Muscle of arm (tissue), 14 donors: ENCODE data around the gene GPD1L. TPM values are rescaled to one million over a fixed set of nuclear protein-coding genes. Genes with fewer than 3 reads are reported as not detected.
"Not testable (repeated sequence)": the region's sequence is repeated elsewhere in the genome, so short reads cannot be mapped to it uniquely, and the experiment has no call there.

Experiments
- DNase-seq: peaks from one replicate; pipeline ENCODE4 v3.0.0-alpha.2; 2013
- long read RNA-seq, 11 donors: transcript quantifications; one replicate each; lab custom pipeline, GENCODE V29; 2026
- polyA plus RNA-seq, 12 donors: library from polyadenylated mRNA; unstranded; fragments of 120-200 nt; gene quantifications; one replicate each; pipeline ENCODE4 v1.2.1, GENCODE V29; 2013; ENCODE audit not compliant: insufficient read length in 12 of 12

GPD1L gene
- 10 to 100 TPM in 11 of 12 donors, not detected in 1; 19.3 to 58.4 (median 41.3) TPM for polyA plus RNA-seq
- long read RNA-seq, donor 1, full-length matches to known transcripts = 3 of 3 reads
- long read RNA-seq, donor 1, partial matches to known transcripts = 0 of 3 reads
- long read RNA-seq, donor 1, other reads (novel, unspliced or antisense) = 0 of 3 reads
- long read RNA-seq, donor 2, full-length matches to known transcripts = 16 of 16 reads
- long read RNA-seq, donor 2, partial matches to known transcripts = 0 of 16 reads
- long read RNA-seq, donor 2, other reads (novel, unspliced or antisense) = 0 of 16 reads
- long read RNA-seq, donor 3, full-length matches to known transcripts = 6 of 6 reads
- long read RNA-seq, donor 3, partial matches to known transcripts = 0 of 6 reads
- long read RNA-seq, donor 3, other reads (novel, unspliced or antisense) = 0 of 6 reads
- long read RNA-seq, donor 4, full-length matches to known transcripts = 2 of 2 reads
- long read RNA-seq, donor 4, partial matches to known transcripts = 0 of 2 reads
- long read RNA-seq, donor 4, other reads (novel, unspliced or antisense) = 0 of 2 reads
- long read RNA-seq, donor 5, full-length matches to known transcripts = 16 of 16 reads
- long read RNA-seq, donor 5, partial matches to known transcripts = 0 of 16 reads
- long read RNA-seq, donor 5, other reads (novel, unspliced or antisense) = 0 of 16 reads
- long read RNA-seq, donor 6, full-length matches to known transcripts = 8 of 8 reads
- long read RNA-seq, donor 6, partial matches to known transcripts = 0 of 8 reads
- long read RNA-seq, donor 6, other reads (novel, unspliced or antisense) = 0 of 8 reads
- long read RNA-seq, donor 7, full-length matches to known transcripts = 4 of 4 reads
- long read RNA-seq, donor 7, partial matches to known transcripts = 0 of 4 reads
- long read RNA-seq, donor 7, other reads (novel, unspliced or antisense) = 0 of 4 reads
- long read RNA-seq, donor 8, full-length matches to known transcripts = 17 of 17 reads
- long read RNA-seq, donor 8, partial matches to known transcripts = 0 of 17 reads
- long read RNA-seq, donor 8, other reads (novel, unspliced or antisense) = 0 of 17 reads
- long read RNA-seq, donor 9, full-length matches to known transcripts = 4 of 4 reads
- long read RNA-seq, donor 9, partial matches to known transcripts = 0 of 4 reads
- long read RNA-seq, donor 9, other reads (novel, unspliced or antisense) = 0 of 4 reads
- long read RNA-seq, donor 10, full-length matches to known transcripts = 8 of 8 reads
- long read RNA-seq, donor 10, partial matches to known transcripts = 0 of 8 reads
- long read RNA-seq, donor 10, other reads (novel, unspliced or antisense) = 0 of 8 reads
- long read RNA-seq, donor 11, full-length matches to known transcripts = 11 of 11 reads
- long read RNA-seq, donor 11, partial matches to known transcripts = 0 of 11 reads
- long read RNA-seq, donor 11, other reads (novel, unspliced or antisense) = 0 of 11 reads

DNA sequence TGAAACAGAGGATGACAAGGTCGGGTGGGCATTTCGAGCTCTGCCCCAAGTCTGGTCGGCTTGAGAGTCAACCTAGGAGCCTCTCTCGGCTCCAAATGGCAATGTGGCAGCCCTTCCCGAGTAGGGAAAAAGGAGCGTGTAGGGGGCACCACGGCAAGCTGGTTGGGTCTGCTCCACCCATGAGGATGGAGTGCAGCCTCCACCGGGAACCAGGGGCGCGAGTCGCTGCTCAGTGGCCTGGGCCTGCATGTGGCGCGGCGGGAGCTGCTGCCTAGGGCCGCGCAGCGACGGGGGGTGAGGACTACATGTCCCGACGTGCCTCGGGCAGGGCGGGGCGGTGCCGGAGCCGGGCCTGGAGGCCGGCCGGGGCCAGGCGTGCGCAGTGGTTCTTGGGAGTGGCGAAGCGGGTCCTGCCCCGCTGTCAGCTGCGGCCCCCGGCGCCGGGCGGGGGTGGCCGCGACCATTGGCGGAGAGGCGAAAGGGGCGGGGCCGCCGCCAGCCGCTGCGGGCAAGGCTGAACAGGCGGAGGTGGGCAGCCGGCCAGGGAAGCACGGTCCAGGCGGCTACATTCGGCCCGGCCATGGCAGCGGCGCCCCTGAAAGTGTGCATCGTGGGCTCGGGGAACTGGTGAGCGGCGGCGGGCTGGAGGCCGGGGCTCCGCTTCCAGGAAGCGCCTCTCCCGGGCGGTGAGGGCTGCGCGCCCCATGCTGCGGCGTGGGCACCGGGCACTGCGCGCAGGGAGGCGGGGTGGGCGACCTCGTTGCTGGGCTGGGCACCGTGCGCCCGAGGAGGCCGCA, at the start of gene GPD1L:
Gene GPD1L, plus strand, starts transcription at position 489 of the 797 bp plus-strand sequence. Its CDS starts 92 bp downstream, at position 581.
- DNase-seq = peak; percentile 92

DNA sequence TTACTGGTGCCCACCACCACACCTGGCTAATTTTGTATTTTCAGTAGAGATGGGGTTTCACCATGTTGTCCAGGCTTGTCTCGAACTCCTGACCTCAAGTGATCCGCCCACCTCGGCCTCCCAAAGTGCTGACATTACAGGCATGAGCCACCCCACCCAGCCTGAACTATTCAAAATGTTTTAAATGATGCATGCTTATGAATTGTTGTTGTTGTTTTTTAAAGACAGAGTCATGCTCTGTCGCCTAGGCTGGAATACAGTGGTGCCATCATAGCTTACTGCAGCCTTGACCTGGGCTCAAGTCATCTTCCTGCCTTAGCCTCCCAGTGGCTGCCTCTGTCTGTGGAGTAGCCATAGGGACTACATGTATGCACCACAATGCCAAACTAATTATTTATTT, 48.0 kb upstream of the GPD1L start:
- DNase-seq = not testable (repeated sequence)

DNA sequence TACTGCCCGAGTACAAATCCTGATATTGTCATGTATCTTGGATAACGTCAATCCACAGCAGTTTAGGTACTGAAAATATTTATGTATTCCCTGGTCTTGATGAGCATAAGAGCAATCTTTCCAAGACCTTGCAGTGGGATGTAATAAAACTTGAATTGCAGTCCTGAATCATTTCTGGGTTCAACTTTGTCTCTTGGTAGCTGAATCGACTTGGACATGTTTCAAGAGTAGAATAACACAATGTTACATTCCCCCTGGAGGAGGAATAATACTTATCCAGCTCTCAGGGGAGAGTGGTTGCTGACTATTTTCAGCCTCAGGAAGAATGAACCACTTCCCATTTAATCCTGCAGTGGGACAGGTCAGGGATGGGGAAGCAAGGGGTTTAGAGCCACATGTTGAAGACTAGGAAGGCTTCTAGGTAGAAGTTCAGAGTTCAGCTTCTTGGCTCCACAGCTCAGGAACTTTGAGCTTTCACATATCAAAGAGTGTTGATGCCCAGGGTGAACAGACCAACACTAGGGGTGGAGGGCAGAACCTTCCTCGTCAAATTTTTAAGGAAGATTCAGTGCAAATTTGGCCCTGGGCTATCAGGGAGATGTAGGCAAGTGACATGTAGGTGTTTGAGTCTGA, 43.4 kb upstream of the GPD1L start:
- no peak for DNase-seq

DNA sequence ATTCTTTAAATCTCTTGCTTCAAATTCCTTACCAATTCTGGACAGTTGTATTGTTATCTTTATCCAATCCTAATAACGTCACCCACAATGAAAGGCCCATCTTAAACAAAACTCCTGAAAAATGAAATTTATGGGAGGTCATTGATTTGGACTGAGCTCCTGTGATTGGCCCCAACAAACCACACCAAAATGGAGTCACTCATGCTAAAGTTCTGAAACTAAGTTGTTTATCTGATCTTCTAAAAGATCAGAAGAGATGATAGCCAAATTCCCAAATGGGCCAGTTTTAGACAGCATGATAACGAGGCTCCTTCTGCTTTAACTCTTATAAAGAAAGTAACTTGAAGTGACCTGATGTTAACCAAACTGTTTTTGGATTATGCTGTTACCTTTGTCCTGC, 39.7 kb upstream of the GPD1L start:
- no peak for DNase-seq

DNA sequence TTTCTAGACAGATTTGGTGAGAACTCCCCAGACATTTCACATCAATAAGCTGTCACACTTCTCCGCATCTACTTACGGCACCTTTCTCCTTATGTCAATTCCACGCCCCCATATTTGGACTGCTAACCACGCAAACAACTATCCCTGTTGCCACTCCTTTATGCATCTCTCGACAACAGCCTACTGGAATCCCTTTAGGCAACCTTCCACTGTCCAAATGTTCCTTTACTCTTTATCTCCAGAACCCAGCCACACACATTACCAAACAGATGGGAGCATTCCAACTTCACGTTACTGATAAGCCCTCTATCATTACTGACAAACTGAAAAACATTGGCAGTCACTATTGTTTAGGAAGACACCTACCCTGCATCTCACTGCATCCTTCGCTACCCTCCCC, 32.2 kb upstream of the GPD1L start:
- DNase-seq = not testable (repeated sequence)

DNA sequence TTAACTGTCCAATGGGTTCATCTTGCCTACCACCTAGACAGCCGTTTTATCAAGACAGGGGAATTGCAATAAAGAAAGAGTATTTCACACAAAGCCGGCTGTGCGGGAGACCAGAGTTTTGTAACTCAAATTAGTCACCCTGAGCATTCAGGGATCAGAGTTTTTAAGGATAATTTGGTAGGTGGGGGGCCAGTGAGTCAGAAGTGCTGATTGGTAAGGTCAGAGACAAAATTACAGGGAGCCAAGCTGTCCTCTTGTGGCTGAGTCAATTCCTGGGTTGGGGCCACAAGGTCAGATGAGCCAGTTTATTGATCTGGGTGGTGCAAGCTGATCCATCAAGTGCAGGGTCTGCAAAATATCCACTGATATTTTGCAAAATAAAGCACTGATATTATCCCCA, 29.9 kb upstream of the GPD1L start:
- DNase-seq = no peak

DNA sequence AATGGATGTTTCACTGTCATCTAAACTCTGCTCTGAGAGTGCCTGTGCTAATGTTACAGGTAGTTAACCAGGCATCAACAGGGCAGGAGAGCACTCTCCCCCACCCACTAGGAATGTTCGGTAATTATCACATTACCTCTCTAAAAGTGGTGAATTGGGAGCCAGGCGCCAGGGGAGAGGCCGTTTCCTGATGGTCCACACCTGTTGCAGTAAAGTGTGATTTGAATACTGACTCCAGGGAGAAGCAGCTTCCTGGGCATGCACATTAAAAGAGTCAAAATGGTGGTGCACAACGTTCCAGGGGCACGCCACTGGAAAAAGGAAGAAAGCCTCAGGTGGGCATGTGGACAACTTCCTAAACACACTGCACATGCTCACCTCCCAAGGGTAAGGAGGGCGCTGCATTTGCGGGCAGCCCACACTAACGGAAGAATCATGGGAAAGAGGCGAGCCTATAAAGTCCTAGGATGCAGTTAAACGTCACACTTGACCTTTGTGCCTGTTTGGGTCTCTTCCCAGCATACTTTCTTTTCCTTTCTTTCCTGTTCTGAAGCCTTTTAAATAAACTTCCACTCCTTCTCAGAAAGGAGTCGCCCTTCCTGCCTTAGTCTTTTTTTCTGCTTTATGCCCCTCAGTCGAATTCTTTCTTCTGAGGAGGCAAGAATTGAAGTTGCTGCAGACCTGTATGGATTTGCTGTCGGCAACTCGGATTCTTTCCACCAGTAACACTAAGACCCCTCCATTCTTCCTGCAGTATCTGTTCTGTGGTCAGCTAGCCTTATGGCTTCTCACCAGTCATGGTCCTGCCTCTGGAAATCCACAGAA, 28.9 kb upstream of the GPD1L start:
- DNase-seq = no peak

DNA sequence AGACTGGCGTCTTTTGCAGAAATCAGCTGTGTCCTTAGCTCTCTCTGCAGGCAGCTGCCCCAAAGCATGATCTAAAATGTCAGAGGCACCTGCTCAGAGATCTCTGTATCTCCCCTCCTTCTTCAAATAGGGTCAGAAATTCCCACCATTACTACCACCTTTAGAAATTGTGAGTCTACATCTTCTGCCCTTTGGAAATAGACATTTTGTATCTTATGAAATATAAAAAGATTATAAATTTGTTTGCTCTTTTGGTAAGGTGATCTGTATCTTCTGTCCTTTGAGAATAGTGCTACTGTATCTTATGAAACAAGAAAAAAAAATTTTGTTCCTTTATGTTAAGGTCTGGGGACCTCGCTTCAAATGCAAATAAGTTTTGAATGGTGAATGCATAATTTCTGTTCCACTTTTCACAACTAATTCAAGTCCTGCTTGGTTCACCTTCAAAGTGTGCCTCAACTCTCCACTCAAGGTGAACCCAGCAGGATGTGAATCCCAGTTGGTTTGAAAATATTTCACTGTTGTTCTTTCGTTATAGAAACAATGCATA, 28.3 kb upstream of the GPD1L start:
- no peak for DNase-seq

DNA sequence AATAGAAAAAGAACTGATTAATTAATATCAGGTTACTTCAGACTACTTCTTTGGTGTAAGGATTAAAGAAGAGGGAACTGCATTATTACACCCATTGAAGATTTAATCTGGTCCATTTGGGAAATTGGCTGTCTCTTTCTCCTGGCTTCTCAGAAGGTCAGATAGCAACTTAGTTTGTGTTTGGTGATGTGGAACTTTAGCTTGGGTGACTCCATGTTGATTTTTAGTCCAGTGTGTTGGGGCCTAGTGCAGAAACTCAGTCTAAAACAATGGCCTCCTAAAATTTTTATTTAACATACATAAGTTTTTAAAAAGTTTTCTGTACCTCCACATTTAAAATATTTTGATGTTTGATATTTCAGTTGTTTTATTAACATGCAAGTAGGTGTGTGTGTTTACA, 27.6 kb upstream of the GPD1L start:
- DNase-seq = no peak

DNA sequence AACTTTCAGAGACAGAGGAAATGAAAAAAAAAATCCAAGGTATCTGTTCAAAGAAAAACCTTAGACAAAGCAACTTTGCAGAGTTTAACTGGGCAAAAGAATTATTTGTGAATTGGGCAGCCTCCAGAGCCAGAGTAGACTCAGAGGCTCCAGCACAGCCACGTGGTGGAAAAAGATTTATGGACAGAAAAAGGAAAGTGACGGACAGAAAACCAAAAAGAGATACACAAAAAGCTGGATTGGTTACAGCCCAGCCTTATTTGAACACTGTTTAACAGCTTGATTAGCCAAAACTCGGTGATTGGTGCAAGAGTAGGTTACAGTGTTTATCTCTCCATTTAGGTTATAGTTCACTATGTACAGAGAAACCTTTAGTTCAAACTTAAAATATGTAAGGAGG, 23.7 kb upstream of the GPD1L start:
- peak; percentile 29 for DNase-seq

DNA sequence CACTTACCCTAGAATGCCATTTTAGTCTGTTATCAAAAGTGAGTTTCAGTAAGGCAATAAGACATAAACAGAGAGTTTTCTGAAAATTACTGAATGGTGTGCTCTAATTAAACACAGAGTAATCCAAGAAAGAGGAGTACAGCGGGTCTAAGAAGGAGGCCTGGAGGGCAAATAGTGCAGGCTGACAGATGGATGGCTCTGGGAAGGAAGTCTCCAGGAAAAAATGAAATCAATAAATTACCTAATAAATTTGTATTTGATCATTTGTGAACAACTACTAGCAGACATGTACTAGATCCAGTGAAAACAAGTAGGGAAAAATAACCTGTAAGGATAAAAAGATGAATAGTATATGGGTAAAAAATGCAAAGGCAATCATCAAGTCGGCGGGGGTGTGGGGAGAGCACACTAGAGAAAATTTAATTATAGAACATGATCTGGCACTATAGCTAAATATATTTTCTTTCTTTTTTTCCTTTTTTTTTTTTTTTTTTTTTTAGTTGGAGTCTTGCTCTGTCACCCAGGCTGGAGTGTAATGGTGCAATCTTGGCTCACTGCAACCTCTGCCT, 22.6 kb upstream of the GPD1L start:
- DNase-seq = no peak

DNA sequence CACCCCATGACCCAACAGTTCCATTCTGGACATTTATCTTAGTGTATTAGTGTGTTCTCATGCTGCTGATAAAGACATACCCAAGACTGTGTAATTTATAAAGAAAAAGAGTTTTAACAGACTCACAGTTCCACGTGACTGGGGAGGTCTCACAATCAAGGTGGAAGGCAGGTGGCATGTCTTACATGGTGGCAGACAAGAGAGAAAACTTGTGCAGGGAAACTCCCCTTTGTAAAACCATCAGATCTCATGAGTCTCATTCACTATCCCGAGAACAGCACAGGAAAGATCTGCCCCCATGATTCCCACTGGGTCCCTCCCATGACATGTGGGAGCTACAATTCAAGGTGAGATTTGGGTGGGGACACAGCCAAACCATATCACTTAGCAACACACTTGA, 21.6 kb upstream of the GPD1L start:
- no peak for DNase-seq

DNA sequence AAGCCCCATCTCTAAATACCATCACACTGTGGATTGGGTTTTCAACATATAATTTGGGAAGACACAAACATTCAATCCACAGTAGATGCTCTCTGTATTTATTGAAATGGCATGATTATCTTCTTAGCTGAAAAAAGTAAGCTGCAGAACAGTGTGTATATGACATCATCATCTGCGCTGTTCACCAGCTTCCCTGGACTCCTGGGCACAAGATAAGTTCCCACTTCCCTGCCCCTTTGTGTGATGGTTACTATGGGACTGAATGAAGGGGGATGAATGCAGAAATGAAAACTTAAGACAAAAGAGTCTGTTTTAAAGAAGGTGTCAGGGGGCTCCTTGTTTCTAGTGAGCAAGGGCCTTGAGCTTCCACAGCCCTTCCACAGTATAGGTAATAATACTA, 20.0 kb upstream of the GPD1L start:
- no peak for DNase-seq

DNA sequence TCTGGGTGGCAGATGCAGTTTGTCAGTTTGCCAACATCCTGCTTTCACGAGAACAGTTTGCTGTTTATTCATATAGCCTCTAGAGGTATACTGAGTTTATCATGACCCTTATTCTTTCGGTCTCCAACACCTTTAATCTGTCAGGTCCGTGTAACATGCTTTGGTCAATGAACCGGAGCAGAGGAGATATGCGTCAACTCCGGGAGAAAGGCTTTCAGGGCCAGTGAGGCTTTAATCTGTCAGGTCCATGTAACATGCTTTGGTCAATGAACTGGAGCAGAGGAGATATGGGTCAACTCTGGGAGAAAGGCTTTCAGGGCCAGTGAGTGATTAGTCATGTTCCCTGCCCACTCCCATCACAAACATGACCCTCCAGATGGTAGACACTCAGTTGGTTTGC, 16.9 kb upstream of the GPD1L start:
- DNase-seq = no peak

DNA sequence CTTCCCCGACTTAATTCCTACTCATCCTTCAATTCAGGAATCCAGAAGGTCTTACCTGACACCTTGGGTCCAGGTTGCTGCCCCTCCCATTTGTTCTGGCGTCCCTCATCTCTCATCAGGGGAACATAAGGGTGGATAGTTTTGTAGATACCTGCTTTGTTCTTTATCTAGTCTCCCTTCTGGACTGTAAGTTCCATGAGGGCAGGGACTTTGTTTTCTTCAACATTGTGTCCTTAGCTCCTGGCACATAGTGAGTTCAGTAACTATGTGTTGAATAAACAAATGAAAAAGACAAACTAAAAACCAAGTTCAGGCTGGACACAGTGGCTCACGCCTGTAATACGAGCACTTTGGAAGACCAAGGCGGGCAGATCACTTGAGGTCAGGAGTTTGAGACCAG, 13.2 kb upstream of the GPD1L start:
- no peak for DNase-seq

DNA sequence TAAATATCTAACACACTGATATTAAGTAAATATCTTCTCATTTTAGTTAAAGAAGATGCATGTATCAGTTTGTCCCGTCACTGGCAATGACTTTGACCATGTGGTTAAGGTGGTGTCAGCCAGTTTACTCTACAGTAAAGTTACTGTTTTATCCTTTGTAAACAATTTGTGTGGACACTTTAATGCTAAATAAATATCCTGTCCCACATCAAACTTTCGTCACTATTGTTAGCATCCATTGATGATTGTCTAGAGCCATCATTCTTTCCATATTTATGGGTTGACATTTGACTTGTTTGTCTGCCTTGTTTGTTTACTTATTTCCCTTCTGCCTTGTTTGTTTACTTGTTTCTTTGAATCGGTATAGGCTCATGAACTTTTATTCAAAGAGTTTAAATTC, 11.0 kb upstream of the GPD1L start:
- DNase-seq = no peak

DNA sequence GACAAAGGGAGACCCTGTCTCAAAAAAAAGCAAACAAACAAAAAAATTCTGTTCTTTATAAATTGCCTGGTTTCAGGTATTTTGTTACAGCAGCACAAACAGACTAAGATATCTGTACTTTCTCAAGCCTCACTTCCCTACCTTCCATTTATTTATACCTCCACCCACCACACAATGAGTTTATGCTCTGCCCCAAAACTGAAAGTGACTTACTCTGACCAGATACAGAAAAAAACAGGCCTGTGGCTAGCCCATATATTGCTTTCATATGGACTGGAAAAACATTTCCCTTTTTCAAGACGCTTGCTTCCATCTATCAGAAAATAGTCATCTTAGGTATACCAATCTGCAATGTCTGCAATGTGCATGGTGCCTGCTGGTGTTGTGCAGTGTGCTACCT, 8.7 kb upstream of the GPD1L start:
- DNase-seq = no peak

DNA sequence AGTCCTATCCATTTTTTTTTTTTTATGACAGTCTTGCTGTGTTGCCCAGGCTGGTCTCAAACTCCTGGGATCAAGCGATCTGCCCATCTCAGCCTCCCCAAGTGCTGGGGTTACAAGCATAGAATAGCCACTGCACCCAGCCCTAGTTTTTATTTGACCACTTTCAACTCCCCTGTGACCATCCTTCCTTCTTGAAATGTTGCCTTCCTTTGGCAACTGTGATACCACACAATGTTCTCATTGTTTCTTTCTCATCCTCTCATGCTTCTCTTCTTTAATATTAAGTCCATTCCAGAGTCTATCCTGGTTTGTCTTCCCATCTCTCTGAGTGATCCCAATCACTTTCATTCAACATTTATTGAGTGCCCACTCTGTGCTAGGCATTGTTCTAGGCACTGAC, 7.9 kb upstream of the GPD1L start:
- DNase-seq = no peak

DNA sequence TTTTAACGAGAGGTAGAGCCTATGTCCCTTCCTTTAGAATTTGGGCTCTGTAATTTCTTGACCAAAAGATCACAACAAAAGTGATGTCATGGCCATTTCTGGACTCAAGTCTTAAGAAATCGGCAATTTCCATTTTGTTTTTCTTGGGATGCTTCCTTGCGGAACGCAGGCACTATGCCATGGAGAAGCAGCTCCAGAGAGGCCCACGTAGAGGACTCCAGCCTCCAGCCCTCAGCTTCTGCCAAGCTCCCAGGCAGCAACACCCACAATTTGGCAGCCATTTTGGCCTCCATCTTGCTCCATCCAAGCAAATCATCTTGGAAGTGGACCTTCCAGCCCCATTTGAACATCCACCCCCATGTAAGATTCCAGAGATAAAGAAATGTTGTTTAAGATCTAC, 6.0 kb upstream of the GPD1L start:
- DNase-seq = no peak
